ENCODE results near the gene ATE1.
"Not testable (repeated sequence)": the region's sequence is repeated elsewhere in the genome, so short reads cannot be mapped to it uniquely, and the experiment has no call there.

ATE1 gene

DNA sequence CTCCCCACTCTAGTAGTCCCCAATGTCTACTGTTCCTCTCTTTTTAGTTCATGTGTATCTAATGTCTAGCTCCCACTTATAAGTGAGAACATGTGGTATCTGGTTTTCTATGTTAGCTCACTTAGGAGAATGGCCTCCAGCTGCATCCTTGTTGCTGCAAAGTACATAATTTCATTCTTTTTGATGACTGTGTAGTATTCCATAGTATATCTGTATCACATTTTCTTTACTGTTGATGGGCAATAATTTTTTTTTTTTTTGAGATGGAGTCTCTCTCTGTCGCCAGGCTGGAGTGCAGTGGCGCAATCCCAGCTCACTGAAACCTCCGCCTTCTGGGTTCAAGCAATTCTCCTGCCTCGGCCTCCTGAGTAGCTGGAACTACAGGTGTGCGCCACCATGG is 101.1 kb downstream of the ATE1 start:
- not testable (repeated sequence) for DNase-seq

DNA sequence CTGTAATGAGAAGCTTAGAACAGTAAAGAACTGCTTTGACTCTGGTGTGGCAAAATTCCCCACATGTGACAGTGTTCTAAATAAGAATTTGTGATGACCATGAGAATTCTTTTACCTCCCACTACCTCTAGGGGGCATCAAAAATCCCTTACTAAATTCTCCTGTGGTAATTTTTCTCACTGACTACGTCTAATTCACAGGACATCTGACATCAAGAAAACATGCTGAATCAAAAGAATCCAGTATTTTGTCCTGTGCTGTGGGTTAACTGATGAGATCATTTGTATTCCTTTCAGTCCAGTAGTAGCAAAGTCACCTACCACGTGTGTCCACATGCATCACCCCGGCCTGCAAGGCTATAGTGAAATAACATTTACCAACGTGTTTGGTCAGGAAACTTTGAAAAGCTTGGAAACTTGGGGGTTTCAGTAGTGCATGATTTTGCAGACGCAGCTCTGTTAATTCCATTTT is 103.8 kb downstream of the ATE1 start:
- DNase-seq = no peak

DNA sequence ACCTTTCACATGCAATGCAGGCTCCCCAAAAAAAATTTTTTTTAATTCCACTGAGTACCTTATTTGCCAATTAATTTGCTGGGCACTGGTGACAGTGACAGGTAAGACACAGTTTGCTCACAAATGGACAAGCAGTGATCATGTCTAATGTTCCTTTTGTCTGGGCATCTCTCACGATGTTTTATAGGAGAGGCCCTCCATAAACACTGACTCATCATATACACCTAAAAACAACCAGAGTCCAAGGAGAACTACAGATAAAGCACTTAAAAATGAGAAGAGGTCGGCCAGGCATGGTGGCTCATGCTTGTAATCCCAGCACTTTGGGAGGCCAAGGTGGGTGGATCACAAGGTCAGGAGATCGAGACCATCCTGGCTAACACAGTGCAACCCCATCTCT is 105.1 kb downstream of the ATE1 start:
- no peak for DNase-seq

DNA sequence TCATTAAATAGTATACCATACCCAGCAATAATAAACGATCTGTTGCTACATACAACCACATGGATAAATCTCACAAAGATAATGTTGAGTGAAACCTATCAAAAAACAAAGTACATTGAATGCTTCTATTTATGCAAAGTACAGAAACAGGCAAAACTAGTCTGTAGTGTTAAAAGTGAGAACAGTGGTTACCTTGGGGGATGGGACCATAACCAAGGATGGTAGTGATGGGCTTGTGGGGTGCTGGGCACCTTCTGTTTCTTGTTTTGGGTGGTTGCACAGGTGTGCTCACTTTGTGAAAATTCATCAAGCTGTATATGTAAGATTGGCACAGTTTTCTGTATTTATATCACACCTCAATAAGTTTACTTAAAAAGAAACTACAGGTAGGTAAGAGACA is 105.7 kb downstream of the ATE1 start:
- no peak for DNase-seq

DNA sequence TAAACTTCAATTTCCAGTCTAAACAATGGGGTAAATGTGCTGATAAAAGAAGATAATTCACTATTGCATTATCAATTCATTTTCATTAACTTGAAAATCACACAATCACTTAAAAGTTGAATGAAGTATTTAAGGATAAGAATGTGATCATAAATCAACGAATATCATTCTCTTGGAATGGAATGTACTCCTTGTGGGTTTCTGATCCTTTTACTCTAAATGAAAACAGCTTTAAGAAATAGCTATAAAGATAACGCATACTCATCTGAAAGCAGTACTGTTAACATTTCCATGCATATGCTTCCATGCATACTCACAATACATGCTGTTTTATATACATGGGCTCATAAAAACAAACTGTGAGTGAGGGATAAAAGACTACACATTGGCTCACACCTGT is 108.8 kb downstream of the ATE1 start:
- DNase-seq = no peak

DNA sequence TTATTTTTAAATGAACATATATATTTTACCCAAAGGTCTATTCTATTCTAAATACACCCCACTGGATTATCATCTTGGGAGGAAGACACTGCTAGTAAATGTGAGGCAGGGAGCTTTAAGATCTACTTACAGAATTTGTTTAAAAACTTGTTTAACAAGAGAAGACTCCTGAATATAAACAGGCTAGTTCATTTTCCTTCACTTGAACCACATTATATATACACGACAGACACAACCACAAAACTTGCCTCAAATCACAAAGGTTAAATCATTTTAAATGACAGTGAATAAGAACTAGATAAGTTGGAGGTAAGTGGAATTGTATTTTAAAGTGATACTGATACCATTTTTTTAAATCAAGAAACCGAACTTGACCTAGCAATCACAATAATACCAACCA is 109.2 kb downstream of the ATE1 start:
- no peak for DNase-seq

DNA sequence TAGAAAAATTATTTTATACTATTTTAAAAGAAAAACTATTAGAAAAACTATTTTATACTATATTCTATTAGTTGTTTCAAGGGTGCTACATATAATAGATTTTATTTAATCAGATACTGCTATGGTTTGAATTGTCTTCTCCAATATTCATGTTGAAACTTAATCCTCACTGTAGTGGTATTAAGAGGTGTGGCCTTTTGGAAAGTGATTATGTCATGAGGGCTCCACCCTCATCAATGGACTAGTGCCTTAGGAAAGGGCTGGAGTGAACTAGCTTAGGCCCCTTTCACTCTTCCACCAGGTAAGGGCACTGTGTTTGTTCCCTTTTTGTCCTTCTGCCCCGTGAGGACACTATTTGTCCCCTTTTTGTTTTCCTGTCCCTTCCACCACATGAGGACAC is 111.6 kb downstream of the ATE1 start:
- no peak for DNase-seq

DNA sequence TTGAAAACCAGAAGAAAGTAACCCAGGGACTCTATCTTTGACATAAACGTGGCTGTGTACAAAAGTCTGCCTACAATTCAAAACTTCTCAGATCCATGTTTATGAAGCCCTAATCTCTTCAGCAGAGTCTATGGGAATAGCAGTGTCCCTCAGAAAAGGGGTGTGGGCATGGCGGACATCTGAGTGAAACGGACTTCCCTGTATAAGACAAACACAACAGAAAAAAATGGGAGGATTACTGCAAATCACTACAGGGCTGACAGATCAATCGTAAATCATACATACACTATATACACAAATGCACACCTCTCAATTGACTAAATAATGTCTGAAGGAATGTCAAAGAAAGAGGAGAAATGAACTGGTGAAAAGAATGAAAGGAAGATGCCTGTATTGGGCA is 114.0 kb downstream of the ATE1 start:
- DNase-seq = no peak

DNA sequence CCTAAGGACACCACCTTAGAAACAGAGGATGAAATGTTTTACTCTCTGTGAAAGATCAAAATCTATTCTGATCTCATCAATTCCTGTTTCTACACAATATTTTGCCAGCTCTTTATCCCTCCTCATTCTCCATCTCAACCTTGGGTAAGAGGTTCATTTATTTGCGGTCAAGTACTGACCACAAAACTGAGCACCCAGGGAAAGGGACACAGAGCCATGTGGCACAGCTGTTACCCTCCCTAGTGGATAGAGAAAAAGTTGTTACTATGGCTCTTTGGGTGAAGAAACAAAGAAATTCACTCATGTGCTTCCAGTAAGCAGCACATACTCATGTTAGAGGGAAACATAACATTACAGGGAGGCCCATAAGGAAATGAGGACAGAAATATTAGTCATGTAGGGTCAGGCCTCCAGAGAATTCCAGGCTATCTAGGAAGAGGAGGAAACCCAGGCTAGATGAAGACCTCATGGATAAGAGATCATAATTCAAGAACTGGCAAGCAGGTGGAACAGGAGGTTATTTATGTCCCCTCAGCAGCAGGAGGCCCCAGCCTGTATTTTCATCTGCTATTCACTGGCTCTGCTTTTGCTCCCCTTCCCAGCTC is 114.5 kb downstream of the ATE1 start:
- DNase-seq = no peak

DNA sequence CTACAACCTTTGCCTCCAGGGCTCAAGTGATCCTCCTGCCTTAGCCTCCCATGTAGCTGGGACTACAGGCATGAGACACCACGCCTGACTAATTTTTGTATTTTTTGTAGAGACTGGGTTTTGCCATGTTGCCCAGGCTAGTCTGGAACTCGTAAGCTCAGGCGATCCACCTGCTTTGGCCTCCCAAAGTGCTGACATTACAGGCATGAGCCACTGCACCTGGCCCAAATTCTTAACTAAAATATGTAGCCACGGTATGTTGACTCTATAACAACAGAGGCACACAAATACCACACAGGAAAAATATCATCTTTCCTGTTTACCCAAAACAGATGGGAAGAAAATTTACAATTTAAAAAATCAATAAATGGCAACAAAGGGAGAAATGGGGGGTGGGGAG is 115.8 kb downstream of the ATE1 start:
- DNase-seq = no peak

DNA sequence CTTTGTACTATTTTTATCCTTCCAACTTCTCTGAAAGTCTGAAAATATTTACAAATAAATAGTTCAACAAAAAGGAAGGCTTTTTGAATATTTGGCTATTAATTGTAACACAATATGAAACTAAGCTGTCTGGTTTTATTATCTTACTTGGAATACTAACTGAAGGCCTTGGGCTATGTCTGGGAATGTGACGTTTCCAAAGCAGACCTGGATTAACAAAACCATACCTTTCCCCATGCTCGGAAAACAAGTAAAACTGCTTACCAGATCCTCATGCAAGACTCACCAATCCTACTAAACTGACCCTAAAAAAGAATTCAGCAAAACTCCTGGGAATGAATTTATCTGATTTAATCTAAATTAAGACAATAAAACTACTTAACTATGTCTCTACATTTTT is 116.4 kb downstream of the ATE1 start:
- DNase-seq = no peak

DNA sequence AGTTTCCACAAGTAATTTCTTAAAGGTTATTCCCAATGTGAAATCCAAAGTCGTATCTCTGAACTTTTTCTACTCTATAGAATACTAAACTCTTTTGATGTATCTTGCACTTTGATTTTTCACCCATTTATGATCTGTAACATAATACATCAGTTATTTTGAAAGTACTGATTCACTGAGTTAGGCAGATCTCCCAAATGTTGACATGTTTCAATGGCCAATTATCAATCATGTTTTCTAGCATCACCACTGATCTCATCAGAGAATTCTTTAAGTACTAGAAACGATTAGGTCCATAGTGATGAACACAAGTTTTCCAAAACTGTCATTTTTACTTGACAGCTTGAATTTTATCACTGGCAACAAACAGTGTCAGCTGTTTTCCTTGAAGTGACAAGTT is 119.0 kb downstream of the ATE1 start:
- DNase-seq = no peak

DNA sequence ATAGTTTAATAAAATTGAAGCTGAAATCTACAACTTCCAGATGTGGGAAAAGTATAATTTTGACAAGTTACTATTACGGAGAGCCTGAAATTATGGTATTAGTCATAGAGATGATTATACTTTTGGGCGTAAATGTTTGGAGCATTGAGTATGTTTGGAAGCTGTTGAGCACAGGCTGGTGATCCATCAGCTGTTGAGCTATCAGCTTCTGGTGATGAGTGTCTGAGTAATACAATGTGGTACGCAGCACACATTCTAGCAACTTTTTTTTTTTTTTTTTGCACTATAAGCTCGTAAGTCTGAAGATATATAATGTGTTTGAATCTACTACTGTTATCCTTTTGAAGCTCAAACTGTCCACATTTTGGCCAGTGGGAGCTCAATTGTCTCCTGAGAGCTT is 123.4 kb downstream of the ATE1 start:
- DNase-seq = no peak

DNA sequence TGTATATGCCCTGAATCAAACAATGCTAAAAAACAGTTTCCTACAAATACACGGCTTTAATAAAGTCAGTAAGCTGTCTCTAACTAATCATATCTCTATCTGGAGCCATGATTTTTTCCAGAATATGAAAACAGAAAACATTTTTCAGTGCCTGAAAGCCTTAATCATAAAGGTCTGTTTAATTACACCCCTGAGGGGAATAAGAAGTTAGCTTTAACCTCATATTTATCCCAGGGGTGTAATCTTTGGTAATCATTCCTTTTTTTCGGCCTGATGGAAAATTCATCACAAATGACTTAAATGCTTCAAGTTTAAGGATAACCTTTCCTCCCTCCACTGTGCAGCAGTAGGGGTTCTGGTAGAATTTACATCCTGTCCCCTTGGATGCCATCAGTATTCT is 124.2 kb downstream of the ATE1 start:
- no peak for DNase-seq

DNA sequence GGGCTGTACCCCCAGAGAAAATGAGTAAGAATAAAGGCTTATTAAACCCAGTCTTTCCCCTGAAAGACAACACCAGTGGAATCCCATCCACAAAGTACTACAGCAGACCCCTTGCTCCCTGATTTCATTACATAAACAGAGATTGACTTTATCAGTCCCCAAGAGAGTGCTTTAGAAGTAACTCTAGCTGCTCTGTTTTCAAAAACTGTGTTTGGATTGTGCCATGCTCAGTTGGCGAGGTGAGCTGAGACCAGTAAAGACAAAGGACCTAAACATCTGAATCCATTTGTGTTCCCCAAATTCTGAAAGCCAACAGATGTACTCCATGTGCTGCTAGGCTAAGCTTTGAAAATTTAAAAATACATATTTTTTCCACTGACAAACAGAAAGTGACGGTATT is 127.0 kb downstream of the ATE1 start:
- no peak for DNase-seq

DNA sequence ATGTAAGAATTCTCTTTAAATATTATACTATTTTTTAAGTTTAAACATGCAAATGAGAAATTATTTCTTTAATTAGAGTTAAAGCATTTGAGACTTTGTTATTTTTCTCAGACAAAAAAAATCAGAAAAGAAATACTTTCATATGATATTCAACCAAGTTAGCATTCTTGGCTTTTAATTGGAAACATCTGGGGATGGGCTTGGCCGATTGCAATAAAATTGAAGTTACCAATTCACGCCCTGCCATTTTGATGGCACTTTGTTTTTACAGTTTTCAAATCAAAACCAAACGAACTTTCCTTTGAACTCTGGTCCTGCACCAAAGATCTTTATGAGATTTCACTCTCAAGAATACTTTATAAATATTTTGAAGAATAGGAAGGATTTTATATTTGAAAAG is 127.7 kb downstream of the ATE1 start:
- DNase-seq = no peak

DNA sequence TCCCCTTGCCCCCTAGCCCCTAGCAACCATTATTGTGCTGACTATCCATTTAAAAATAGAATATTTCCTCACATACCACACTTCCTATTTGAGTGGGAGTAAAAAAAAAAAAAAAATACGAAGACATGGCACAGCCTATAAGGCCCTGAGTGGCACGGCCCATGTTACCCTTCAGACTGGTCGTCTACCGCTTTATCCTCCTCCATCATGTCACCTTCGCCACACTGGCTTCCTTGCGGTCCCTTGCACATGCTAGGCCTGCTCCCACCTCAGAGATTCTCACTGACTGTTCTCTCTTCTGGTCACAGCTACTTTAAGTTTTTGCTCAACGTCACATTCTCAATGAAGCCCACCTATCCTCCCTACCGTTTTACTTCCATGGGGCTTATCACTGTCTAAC is 130.3 kb downstream of the ATE1 start:
- DNase-seq = no peak

DNA sequence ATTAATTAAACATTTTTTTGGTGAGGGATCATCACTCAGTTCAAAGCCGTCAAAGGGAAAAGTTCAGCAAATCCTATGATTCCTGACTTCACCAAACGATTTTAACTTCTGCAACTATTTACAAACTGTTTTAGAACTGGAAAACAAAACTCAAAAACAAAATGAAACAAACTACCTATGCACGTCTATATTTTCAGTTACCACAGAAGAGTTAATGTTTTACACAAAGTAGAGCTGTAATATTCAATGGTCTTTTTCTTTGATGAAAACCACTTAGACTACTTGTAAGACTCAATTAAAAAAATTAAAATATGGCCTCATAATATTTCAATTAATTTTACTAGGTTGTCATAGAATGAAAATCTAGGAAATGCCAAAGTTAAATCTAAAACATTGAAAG is 131.5 kb downstream of the ATE1 start:
- DNase-seq = no peak

DNA sequence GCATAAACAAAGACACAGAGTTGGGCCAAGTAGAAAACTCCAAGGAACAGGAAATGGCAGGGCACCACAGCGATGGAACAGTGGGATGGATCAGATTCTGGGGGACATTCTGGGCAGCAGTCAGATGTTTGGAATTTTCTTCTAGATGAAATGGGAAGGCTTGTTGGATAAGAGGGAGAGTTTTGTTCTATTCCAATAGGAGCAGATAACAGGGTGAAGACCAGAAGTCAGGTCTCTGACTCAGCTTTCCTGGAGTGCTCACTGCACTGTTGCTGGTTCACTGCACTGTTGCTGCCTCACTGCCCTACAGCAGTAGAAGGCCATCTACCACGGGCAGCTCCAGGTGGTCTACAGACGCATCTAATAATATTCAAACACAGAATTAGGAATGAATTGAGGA is 135.6 kb downstream of the ATE1 start:
- no peak for DNase-seq

DNA sequence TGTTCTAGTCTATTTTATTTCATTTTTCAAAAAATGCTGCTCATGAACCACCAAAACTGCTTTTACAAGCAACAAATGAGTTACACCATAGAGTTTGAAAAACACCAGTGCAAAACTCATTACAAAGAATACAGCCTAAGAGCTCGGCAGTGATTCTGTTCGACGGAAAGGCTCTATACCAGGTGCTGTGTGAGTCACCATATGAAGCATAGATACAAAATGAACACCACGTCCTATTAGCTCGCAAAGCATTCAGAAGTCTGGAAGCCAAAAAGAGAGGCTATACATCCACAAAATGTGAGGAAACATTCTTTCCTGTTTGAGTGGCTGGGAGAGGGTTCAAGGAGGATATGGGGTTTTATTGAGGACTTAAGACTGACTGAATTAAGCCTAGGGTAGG is 136.1 kb downstream of the ATE1 start:
- no peak for DNase-seq

DNA sequence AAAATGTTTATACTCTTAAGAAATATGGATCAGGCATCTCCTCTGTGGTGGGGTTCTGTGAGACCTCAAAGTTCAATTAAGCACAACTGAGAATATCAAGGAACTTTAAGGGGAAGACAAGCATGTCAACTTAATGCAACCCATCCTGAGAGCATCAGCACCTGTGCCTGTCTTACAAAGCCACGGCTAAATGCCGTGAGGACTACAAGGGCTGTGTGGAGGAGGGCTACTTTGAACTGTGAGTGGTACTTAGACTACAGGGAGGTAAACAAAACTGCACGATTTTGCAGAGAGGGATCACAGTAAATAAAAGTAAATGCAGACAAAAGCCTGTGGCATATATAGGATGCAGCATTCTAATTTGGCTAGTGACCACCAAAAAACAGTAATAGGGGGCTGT is 139.1 kb downstream of the ATE1 start:
- DNase-seq = no peak

DNA sequence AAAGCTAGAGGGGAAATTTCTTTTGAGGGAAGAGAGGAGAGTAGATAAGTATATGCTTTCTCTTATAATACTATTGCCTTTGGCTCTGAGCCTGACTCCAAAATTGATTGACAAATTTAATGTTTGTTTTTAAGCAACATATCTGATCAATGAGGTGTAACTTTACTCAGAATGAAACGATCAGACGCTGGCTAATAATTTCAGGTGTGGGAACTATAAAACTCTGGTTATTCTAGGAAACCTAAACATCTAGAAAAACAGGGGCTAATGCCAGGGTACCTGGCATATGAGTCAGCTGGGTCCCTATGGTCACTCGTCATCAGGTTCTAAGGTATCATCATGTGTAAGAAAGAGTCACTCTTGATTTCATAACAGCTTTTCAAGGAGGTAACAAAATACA is 139.7 kb downstream of the ATE1 start:
- DNase-seq = no peak

DNA sequence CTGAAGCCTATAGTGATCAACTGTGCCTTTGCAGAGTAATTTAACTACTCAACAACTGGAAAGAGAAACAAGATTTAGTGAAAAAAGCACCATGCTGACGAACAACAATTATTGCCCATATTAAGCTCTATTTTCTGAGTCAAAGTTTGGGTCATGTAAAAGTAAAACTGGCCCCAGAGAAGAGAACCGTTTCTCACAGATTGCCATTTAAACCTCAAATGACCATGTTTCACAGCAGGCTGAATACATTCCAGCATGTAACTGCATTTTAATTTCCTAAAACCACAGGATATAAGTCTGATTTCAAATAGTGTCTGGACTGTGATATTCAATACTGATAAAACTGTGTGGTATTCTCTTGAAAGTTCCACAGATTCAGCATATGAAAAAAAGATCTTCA is 140.7 kb downstream of the ATE1 start:
- DNase-seq = no peak

DNA sequence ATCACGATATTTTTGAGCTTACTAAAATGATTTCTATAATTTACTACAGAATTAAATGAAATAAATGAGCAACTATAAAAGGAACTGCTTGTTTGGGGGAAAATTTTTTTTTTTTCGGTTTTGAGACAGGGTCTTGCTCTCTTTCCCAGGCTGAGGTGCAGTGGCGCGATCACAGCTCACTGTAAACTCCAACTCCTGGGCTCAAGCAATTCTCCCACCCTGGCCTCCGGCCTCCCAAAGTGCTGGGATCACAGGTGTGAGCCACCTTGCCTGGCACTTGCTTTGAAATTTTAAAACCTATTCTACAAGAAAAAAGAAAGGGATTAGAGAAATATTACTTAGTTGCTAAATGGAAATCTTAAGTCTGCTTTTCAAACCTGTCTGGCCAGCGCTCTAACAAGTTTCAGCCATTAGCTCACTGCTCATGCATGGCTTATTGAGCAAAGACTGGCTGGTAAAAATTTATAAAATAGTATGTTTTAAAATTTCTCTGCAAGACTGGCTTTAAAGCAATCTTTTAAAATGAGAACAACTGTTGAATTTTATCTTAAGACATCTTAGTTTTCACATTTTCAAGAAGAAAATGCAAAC is 144.0 kb downstream of the ATE1 start:
- DNase-seq = no peak

DNA sequence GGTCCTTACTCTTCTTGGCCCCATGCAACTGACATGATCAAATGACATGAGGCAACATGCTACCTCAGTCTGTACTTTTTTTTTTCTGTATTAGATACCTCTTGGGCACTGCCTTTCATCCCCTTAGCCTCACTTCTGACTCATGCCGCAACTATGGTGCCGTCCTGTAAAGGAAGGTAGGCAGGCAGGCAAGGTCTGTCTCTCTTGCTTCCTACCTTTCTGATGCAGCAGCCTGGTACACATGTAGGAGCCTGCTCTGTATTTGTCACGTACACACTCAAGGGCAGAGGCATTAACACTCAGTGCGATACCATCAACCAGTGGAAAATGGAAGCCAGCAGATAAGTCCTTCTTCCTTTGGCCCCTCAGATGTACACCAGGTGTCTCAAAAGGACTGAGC is 146.7 kb downstream of the ATE1 start:
- no peak for DNase-seq

DNA sequence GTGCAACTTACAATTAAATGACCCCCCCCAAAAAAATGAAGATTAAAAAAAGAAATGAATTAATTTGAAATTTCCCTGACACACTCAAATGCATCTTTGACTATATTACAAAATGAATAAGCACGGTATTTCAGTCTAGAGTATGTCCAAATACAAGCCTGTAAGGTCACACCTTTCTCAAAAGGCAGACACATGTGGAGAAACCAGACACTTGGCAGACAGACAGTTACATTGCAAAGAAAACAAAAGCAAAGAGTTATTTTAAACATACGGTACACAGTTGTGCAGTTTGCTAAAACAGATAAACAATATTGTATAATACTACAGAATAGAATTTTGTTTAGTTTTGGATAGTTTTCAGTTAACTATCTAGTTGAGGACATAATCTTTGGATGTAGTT is 153.0 kb downstream of the ATE1 start:
- no peak for DNase-seq
